SJSA1 (cell line): ENCODE measurements around the gene PBOV1. TPM values are rescaled to one million over a fixed set of nuclear protein-coding genes. Genes with fewer than 3 reads are reported as not detected.

ENCODE experiments used
- DNase-seq, 2 experiments: peaks; one replicate each; pipeline ENCODE4 v3.0.0-alpha.2; 2015 to 2020; ENCODE audit warnings: low spot score in 2 of 2, low read depth in 1 of 2
- H3K27ac ChIP-seq: fragments of 250-450 bp; sonication (Bioruptor Pico); 2 replicates; pipeline ENCODE4 v1.5.1; 2020; ENCODE audit warnings: mild to moderate bottlenecking, moderate library complexity
- H3K27me3 ChIP-seq: fragments of 250-450 bp; sonication (Bioruptor Pico); replicated peaks from 2 replicates; pipeline ENCODE4 v1.5.1; 2020; ENCODE audit warnings: mild to moderate bottlenecking, moderate library complexity
- H3K36me3 ChIP-seq: fragments of 250-450 bp; sonication (Bioruptor Pico); 2 replicates; pipeline ENCODE4 v1.5.1; 2020; ENCODE audit warnings: mild to moderate bottlenecking
- H3K4me1 ChIP-seq: fragments of 250-450 bp; sonication (Bioruptor Pico); replicated peaks from 2 replicates; pipeline ENCODE4 v1.6.1; 2021; ENCODE audit warnings: mild to moderate bottlenecking
- H3K4me3 ChIP-seq: fragments of 250-450 bp; sonication (Bioruptor Pico); 2 replicates; pipeline ENCODE4 v1.5.1; 2020; ENCODE audit warnings: mild to moderate bottlenecking
- H3K9me3 ChIP-seq: fragments of 250-450 bp; sonication (Bioruptor Pico); replicated peaks from 2 replicates; pipeline ENCODE4 v1.5.1; 2020; ENCODE audit warnings: mild to moderate bottlenecking
- total RNA-seq: library from RNA; depleted of rRNA; stranded (reverse); fragments of >200 nt; shearing (Covaris generic); gene quantifications from 2 replicates; pipeline ENCODE4 v1.2.3, GENCODE V29; 2014

PBOV1 gene
- total RNA-seq, 1 experiment from 2014 or later = not detected

DNA sequence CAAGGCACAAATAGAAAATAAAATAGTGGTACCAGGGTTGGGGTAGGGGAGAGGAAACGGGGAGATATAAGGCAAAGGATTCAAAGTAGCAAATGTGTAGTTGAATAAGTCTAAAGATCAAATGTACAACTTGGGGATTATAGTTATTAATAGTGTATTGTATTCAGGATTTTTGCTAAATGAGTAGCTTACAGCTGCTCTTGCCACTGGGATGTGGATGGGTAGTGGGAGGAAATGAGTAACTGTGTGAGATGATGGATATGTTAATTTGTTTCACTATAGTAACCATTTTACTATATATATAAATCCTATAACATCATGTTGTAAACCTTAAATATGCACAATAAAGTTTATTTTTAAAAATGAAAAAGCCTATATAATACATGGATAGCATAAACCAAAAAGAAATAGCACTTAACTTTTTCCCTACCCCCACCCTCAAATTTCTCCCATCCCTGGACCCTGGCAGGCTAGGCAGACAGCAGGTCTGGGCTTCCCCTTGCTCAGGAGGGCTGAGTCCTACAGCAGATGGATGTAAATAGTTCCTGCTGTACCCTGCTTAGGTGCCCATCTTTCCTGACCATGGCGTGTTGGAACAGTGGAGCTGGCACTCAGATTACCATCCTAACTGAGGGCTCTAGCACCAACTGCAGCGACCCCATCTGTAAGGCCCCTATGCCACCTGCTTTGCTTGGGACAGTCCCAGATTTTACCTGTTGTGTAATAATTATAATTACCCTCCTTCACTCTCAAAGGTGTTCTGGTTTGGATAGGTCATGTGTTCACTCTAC is 28.6 kb upstream of the PBOV1 start:
- Histone ChIP-seq H3K4me1 (no peaks in the 10 kb centered on the region), H3K9me3 (no peaks in the 10 kb centered on the region), H3K27me3 (no peaks in the 10 kb centered on the region), H3K4me3 (no peak overlapping the region), H3K27ac (no peak overlapping the region), H3K36me3 (no peaks in the 10 kb centered on the region)
- no peak for DNase-seq

DNA sequence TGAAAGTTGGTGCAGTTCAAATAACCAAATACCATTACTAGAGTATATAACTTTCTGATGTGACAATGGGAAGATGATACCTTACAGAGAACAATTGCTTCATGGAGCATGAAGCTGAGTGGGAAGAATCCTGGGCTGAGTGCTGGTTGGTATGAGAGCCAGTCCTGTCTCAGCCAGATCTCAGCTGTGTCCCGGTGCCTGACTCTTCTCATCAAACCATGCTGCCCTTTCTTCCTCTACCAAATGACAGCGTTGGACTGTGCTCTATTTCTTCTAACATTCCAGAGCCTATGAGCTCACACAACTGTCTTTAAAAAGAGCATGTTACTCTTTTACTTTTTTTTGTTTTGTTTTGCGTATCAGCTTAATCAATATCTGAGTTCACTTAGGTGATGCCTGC is 27.5 kb upstream of the PBOV1 start:
- Histone ChIP-seq H3K9me3 (no peaks in the 10 kb centered on the region), H3K4me3 (no peak overlapping the region), H3K27me3 (no peaks in the 10 kb centered on the region), H3K4me1 (no peaks in the 10 kb centered on the region), H3K36me3 (no peaks in the 10 kb centered on the region), H3K27ac (no peak overlapping the region)
- DNase-seq = no peak

- no peaks in the 10 kb centered on the region for H3K9me3 ChIP-seq
- H3K36me3 ChIP-seq = no peaks in the 10 kb centered on the region
- DNase-seq = no peak
Observed at GRCh38 chr6:138242987-138243592, 24.8 kb upstream of the PBOV1 start.

DNA sequence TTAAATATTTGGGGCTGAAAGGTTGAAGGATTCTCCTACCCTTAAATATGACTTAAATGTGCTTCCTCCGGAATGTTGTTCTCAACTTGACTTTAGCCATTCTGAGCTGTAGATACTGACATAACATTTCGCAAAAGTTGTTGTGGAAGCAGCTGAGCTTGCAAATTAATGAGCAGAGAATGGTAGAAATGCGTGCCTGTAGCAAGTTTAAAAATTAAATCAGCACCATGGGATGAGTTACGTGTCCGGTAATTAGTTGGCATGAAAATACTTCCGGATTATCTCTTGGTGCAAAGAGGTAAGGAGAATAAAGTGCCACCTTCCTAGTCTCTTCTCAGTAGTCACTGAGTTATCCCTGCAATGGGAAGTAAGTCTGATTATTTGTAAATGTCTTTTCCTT is 23.6 kb upstream of the PBOV1 start:
- DNase-seq = no peak
- Histone ChIP-seq H3K27ac (no peak overlapping the region), H3K9me3 (no peaks in the 10 kb centered on the region), H3K4me3 (no peak overlapping the region), H3K4me1 (no peaks in the 10 kb centered on the region), H3K27me3 (0 out of 2 replicates have a peak, but pooled peaks cover 3% of the 10 kb centered on the region), H3K36me3 (no peaks in the 10 kb centered on the region)

More at GRCh38 chr6:138242987-138243592, 24.8 kb upstream of the PBOV1 start:
- no peaks in the 10 kb centered on the region for H3K4me1 ChIP-seq
- H3K27me3 ChIP-seq = 0 out of 2 replicates have a peak, but pooled peaks cover 3% of the 10 kb centered on the region
- no peak overlapping the region for H3K4me3 ChIP-seq
- no peak overlapping the region for H3K27ac ChIP-seq

GRCh38 chr6:138241381-138241780 is 23.1 kb upstream of the PBOV1 start:
- no peaks in the 10 kb centered on the region for H3K4me1 ChIP-seq
- H3K9me3 ChIP-seq = no peaks in the 10 kb centered on the region
- no peak overlapping the region for H3K27ac ChIP-seq
- DNase-seq = no peak
- H3K36me3 ChIP-seq = no peaks in the 10 kb centered on the region
- no peak overlapping the region for H3K4me3 ChIP-seq
- 0 out of 2 replicates have a peak, but pooled peaks cover 3% of the 10 kb centered on the region for H3K27me3 ChIP-seq

GRCh38 chr6:138240476-138241245 is 22.4 kb upstream of the PBOV1 start:
- Histone ChIP-seq H3K27me3 (0 out of 2 replicates have a peak, but pooled peaks cover 3% of the 10 kb centered on the region), H3K27ac (no peak overlapping the region), H3K9me3 (no peaks in the 10 kb centered on the region), H3K4me3 (no peak overlapping the region), H3K36me3 (no peaks in the 10 kb centered on the region), H3K4me1 (no peaks in the 10 kb centered on the region)
- no peak for DNase-seq

DNA sequence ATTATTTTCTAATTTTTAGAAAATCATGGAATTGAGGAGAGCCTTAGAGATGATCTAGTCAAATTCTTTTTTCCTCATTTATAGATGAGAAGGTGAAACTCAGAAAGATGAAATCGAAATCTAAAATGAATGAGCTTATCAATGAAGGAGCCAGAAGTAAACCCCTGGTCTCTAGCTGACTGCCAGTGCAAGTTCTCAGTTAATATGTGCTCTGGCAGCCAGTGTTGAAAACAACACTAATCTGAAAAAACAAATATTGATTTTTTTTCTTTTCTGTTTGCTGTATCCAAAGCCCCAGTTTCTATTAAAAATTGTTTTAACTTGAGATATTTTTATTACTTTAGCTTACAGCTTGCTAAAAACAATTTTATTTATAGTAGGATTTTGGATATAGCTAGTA is 21.5 kb upstream of the PBOV1 start:
- no peak overlapping the region for H3K27ac ChIP-seq
- no peak for DNase-seq
- H3K9me3 ChIP-seq = no peaks in the 10 kb centered on the region
- no peaks in the 10 kb centered on the region for H3K4me1 ChIP-seq
- H3K36me3 ChIP-seq = no peaks in the 10 kb centered on the region
- 0 out of 2 replicates have a peak, but pooled peaks cover 3% of the 10 kb centered on the region for H3K27me3 ChIP-seq
- H3K4me3 ChIP-seq = no peak overlapping the region

GRCh38 chr6:138238368-138238767 is 20.1 kb upstream of the PBOV1 start:
- 0 out of 2 replicates have a peak, but pooled peaks cover 3% of the 10 kb centered on the region for H3K27me3 ChIP-seq
- H3K36me3 ChIP-seq = no peaks in the 10 kb centered on the region
- no peaks in the 10 kb centered on the region for H3K4me1 ChIP-seq
- H3K9me3 ChIP-seq = no peaks in the 10 kb centered on the region
- H3K4me3 ChIP-seq = no peak overlapping the region
- no peak for DNase-seq
- no peak overlapping the region for H3K27ac ChIP-seq

- H3K27me3 ChIP-seq = 0 out of 2 replicates have a peak, but pooled peaks cover 7% of the 10 kb centered on the region
- H3K4me1 ChIP-seq = no peaks in the 10 kb centered on the region
- DNase-seq = no peak
- H3K4me3 ChIP-seq = no peak overlapping the region
- no peaks in the 10 kb centered on the region for H3K36me3 ChIP-seq
- H3K27ac ChIP-seq = no peak overlapping the region
- no peaks in the 10 kb centered on the region for H3K9me3 ChIP-seq
Observed at GRCh38 chr6:138237463-138237862, 19.2 kb upstream of the PBOV1 start.

DNA sequence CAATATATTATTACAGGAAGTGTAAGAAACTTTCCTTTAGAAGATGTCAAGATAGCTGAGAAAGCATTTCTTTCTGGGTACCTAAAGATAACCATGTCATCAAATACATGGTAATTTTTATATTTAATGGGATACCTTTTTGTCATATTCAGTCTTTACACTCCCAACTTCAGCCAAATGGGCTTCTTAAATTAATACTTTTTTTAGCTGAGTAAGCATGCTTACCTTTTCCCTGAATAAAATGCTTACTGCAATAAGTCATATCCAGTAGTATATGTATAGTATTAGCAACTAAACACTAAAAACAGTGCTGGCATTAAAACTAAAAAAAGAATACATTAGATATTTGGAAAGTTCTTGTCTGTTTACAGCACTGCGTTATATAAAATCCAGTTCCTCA is 17.4 kb upstream of the PBOV1 start:
- no peak for DNase-seq
- 0 out of 2 replicates have a peak, but pooled peaks cover 8% of the 10 kb centered on the region for H3K27me3 ChIP-seq
- no peaks in the 10 kb centered on the region for H3K4me1 ChIP-seq
- no peaks in the 10 kb centered on the region for H3K36me3 ChIP-seq
- no peaks in the 10 kb centered on the region for H3K9me3 ChIP-seq
- H3K4me3 ChIP-seq = no peak overlapping the region
- no peak overlapping the region for H3K27ac ChIP-seq

DNA sequence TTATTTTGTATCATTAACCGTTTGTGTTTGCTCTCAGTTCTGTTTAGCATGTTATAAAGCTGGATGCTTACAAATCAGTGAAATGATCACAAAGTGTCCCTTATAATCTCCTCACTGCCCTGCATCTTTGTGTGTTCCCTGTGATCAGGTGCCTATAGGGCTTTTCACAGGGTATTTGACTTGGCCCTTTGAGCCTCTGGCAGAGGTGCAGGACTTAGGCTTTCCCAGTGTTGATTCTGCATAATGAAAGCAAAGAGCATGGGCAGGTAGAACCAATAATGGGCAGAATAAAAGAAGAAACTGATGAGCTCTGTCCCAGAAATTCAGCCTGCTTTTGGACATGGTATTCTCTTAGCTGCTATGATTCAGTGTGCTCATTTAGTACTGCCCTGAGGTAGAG is 16.9 kb upstream of the PBOV1 start:
- no peak overlapping the region for H3K4me3 ChIP-seq

DNA sequence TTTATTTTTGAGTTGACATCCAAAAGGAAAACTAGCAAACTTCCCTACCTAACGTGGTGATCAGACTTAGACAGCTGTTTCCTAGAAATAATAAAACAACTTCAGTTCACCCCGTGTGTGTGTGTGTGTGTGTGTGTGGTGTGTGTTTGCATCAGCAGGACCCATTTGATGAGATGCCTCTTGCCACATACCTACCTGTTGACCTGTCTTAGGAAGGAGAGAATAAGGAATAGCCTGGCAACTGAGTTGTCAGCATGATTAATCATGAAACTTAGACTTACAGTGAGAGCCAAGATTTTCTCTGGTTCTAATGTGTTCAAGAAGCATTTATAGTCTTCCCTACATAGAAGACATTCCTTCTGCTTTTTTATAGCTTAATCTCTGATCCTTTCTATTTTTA is 16.1 kb upstream of the PBOV1 start:
- Histone ChIP-seq H3K4me1 (no peaks in the 10 kb centered on the region), H3K36me3 (no peaks in the 10 kb centered on the region), H3K27ac (no peak overlapping the region), H3K4me3 (no peak overlapping the region), H3K27me3 (peaks cover 11% of the 10 kb centered on the region; the same call in 1 of the 2 replicates), H3K9me3 (no peaks in the 10 kb centered on the region)
- DNase-seq = no peak

More for the DNA sequence above, 16.9 kb upstream of the PBOV1 start:
- DNase-seq = no peak
- no peaks in the 10 kb centered on the region for H3K36me3 ChIP-seq
- no peaks in the 10 kb centered on the region for H3K9me3 ChIP-seq
- no peaks in the 10 kb centered on the region for H3K4me1 ChIP-seq
- peaks cover 10% of the 10 kb centered on the region; the same call in 1 of the 2 replicates for H3K27me3 ChIP-seq
- H3K27ac ChIP-seq = no peak overlapping the region

DNA sequence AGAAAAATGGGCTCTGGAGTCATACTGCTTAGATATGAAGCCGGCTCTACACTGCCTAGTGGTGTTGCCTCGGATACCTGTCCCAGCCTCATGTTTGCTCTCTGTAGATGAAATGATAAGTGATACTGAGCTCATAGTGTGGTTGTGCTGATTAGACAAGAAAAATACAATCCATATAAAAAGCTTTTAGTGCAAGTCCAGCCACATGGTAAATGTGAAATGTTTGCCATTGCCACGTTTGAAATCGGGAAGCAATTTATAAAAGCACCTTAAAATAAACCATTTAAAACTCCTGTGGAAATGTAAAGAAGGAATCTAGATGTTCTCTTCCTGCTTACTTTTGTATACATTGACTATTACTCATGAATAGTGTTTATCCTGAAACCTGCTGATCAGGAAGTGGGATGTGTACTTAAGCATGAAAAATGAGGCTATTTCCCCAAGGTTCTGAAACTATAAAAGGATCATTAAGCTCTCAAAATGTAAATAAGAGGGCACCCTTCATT is 13.1 kb upstream of the PBOV1 start:
- Histone ChIP-seq H3K4me3 (no peak overlapping the region), H3K27me3 (peaks cover 8% of the 10 kb centered on the region), H3K27ac (no peak overlapping the region), H3K36me3 (no peaks in the 10 kb centered on the region), H3K4me1 (no peaks in the 10 kb centered on the region), H3K9me3 (no peaks in the 10 kb centered on the region)
- no peak for DNase-seq
